OCI-LY3 (cell line): ENCODE results near the gene SND1.

Experiments used
- H2AFZ ChIP-seq: fragments of 200-600, 300-600 bp; shearing (Covaris generic); 2 replicates; pipeline ENCODE4 v1.6.0; 2014; ENCODE audit warnings: antibody characterized with exemption, low read depth, low read length
- H3K27ac ChIP-seq: fragments of 200-600, 300-600 bp; sonication (generic); 2 replicates; pipeline ENCODE4 v1.5.1; 2014; ENCODE audit warnings: mild to moderate bottlenecking, low read length, moderate library complexity, mixed read lengths
- H3K27me3 ChIP-seq: fragments of 200-600, 300-600 bp; sonication (generic); 2 replicates; pipeline ENCODE4 v1.6.1; 2014; ENCODE audit warnings: low read depth, low read length, mixed read lengths
- H3K36me3 ChIP-seq: fragments of 200-600, 300-600 bp; sonication (generic); replicated peaks from 2 replicates; pipeline ENCODE3; 2014; ENCODE audit warnings: low read depth, low read length, mixed read lengths
- H3K4me1 ChIP-seq: fragments of 300-600, 200-600 bp; sonication (generic); 2 replicates; pipeline ENCODE4 v1.6.1; 2014; ENCODE audit warnings: low read length, mixed read lengths
- H3K4me2 ChIP-seq: fragments of 200-600, 300-600 bp; sonication (generic); 2 replicates; pipeline ENCODE4 v1.6.1; 2014; ENCODE audit warnings: low read length, mixed read lengths
- H3K4me3 ChIP-seq: fragments of 300-600, 200-600 bp; sonication (generic); 2 replicates; pipeline ENCODE4 v1.5.1; 2014; ENCODE audit warnings: antibody characterized with exemption, mild to moderate bottlenecking, low read length, moderate library complexity
- H3K79me2 ChIP-seq: fragments of 300-600, 200-600 bp; shearing (Covaris generic); 2 replicates; pipeline ENCODE4 v1.6.1; 2014; ENCODE audit warnings: mild to moderate bottlenecking, low read length, mixed read lengths
- H3K9ac ChIP-seq: fragments of 300-600, 200-600 bp; shearing (Covaris generic); 2 replicates; pipeline ENCODE4 v1.6.0; 2014; ENCODE audit warnings: mild to moderate bottlenecking, low read length, moderate library complexity
- H3K9me3 ChIP-seq: fragments of 200-600, 300-600 bp; shearing (Covaris generic); 2 replicates; pipeline ENCODE4 v1.6.1; 2014; ENCODE audit warnings: low read length, mixed read lengths; ENCODE audit not compliant: insufficient read depth
- H4K20me1 ChIP-seq: fragments of 200-600, 300-600 bp; sonication (generic); 2 replicates; pipeline ENCODE4 v1.6.1; 2016; ENCODE audit warnings: low read length, mixed read lengths; ENCODE audit not compliant: insufficient read depth
- EZH2phosphoT487 ChIP-seq: fragments of 200-600 bp; shearing (Covaris generic); IDR thresholded peaks from 2 replicates; pipeline ENCODE4 v1.6.1; 2018; ENCODE audit warnings: antibody characterized with exemption, mixed run types, low read depth
- TF ChIP-seq, protein P1 (sequence below): fragments of 200-600, 300-600 bp; sonication (generic); IDR thresholded peaks from 2 replicates; pipeline ENCODE4 v1.5.1; 2014; ENCODE audit warnings: antibody characterized with exemption, low read length, low read depth

Gene SND1

GRCh38 chr7:127812540-127812939 lies 160.5 kb downstream of the SND1 start:
- H3K9me3 ChIP-seq: no peaks in the 10 kb centered on the region
- peaks cover 14% of the 10 kb centered on the region for H3K4me1 ChIP-seq
- peaks cover 94% of the 10 kb centered on the region for H3K79me2 ChIP-seq
- H2AFZ ChIP-seq: no peak overlapping the region
- no peaks in the 10 kb centered on the region for H3K27me3 ChIP-seq
- no peak overlapping the region for H3K9ac ChIP-seq
- peaks cover 95% of the 10 kb centered on the region for H4K20me1 ChIP-seq
- H3K4me3 ChIP-seq: no peak overlapping the region
- H3K27ac ChIP-seq: no peak overlapping the region
- H3K36me3 ChIP-seq: peaks cover 27% of the 10 kb centered on the region
- H3K4me2 ChIP-seq: no peak overlapping the region
- TF ChIP-seq, protein P1, sequence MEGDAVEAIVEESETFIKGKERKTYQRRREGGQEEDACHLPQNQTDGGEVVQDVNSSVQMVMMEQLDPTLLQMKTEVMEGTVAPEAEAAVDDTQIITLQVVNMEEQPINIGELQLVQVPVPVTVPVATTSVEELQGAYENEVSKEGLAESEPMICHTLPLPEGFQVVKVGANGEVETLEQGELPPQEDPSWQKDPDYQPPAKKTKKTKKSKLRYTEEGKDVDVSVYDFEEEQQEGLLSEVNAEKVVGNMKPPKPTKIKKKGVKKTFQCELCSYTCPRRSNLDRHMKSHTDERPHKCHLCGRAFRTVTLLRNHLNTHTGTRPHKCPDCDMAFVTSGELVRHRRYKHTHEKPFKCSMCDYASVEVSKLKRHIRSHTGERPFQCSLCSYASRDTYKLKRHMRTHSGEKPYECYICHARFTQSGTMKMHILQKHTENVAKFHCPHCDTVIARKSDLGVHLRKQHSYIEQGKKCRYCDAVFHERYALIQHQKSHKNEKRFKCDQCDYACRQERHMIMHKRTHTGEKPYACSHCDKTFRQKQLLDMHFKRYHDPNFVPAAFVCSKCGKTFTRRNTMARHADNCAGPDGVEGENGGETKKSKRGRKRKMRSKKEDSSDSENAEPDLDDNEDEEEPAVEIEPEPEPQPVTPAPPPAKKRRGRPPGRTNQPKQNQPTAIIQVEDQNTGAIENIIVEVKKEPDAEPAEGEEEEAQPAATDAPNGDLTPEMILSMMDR: no peak
- no peak for TF ChIP-seq EZH2phosphoT487

DNA sequence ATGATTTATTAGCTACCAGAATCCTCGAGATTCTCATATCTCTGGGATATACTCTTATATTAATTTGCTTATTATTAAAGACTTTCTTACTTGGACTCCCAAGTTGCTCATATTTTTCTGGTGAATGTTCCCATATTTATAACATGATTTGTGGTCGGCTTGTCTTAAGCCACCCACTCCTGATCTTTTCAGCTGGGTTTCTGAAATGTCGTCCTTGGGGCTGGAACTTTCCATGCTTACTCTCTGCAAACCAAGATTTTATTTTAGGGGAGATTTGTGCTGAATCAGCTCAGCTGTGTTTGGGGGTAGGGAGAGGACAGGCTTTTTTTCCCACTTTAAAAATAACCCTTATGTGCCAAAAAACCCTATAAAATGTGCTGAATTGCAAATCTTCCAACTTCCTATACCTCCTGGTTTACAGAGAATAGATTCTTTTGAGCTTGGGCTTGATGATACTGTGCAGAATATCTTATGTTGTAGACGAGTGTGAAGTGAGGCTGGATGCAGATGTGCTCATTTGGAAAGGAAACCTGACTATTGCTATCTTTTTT lies 162.1 kb downstream of the SND1 start:
- peaks cover 93% of the 10 kb centered on the region for H4K20me1 ChIP-seq
- H3K79me2 ChIP-seq: peaks cover 99% of the 10 kb centered on the region

GRCh38 chr7:127815631-127816145 lies 163.7 kb downstream of the SND1 start:
- no peak overlapping the region for H3K4me2 ChIP-seq
- no peaks in the 10 kb centered on the region for H3K27me3 ChIP-seq
- peaks cover 99% of the 10 kb centered on the region for H3K79me2 ChIP-seq
- H3K4me1 ChIP-seq: peaks cover 21% of the 10 kb centered on the region
- peaks cover 7% of the 10 kb centered on the region for H3K36me3 ChIP-seq
- peaks cover 92% of the 10 kb centered on the region for H4K20me1 ChIP-seq
- no peak overlapping the region for H3K4me3 ChIP-seq
- H3K9ac ChIP-seq: no peak overlapping the region
- TF ChIP-seq, protein P1: no peak
- TF ChIP-seq EZH2phosphoT487: no peak
- H3K9me3 ChIP-seq: no peaks in the 10 kb centered on the region
- no peak overlapping the region for H2AFZ ChIP-seq
- no peak overlapping the region for H3K27ac ChIP-seq

More for the DNA sequence above, 162.1 kb downstream of the SND1 start:
- no peak overlapping the region for H2AFZ ChIP-seq
- peaks cover 6% of the 10 kb centered on the region; the same call in 1 of the 2 replicates for H3K4me1 ChIP-seq
- no peak overlapping the region for H3K4me3 ChIP-seq
- peaks cover 17% of the 10 kb centered on the region for H3K36me3 ChIP-seq
- H3K27me3 ChIP-seq: no peaks in the 10 kb centered on the region
- TF ChIP-seq EZH2phosphoT487: no peak
- no peak overlapping the region for H3K27ac ChIP-seq
- H3K4me2 ChIP-seq: no peak overlapping the region
- H3K9me3 ChIP-seq: no peaks in the 10 kb centered on the region
- H3K9ac ChIP-seq: no peak overlapping the region

DNA sequence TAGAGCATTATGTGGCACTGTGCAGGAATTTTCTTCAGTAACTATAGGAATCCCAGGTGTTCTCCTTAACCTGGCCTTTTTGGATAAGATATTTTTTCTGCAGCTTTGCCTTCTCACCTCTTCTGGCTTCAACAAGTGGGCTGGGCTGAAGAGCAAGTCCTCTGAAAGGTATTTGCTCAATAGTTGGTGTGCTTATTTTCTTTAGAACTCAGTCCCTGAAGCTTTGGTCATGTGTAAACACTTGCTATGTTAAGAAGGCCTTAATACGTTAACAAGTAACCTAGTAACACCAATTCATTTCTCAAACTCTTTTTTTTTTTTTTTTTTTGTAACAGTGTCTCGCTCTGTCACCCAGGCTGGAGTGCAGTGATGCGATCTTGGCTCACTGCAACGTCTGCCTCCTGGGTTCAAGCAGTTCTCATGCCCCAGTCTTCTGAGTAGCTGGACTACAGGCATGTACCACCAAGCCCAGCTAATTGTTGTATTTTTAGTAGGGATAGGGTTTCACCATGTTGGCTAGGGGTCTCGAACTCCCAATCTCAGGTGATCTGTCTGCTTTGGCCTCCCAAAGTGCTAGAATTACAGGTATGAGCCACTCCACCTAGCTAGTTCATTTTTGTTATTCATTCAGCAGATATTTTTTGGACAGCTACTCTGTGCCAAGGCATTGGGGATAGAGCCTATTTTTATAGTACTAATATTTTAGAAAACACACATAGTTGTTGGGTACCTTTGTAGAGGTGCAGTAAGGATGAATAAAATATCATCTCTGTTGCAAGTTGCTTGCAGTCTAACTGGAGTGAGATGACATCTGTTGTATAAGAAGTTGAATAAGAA lies 164.6 kb downstream of the SND1 start:
- Histone ChIP-seq H3K4me1 (peaks cover 28% of the 10 kb centered on the region), H3K79me2 (peaks cover 98% of the 10 kb centered on the region), H3K27me3 (no peaks in the 10 kb centered on the region), H3K4me3 (no peak overlapping the region), H4K20me1 (peaks cover 91% of the 10 kb centered on the region), H3K9ac (no peak overlapping the region), H3K9me3 (no peaks in the 10 kb centered on the region), H3K36me3 (peaks cover 13% of the 10 kb centered on the region), H2AFZ (no peak overlapping the region), H3K27ac (no peak overlapping the region), H3K4me2 (no peak overlapping the region)
- TF ChIP-seq, protein P1: no peak
- no peak for TF ChIP-seq EZH2phosphoT487
